Left renal cortex interstitium (tissue), 4 donors: ENCODE measurements around the gene ERC2. TPM values are rescaled to one million over a fixed set of nuclear protein-coding genes. Genes with fewer than 3 reads are reported as not detected.
A peak's percentile ranks its signal among the peaks of the same experiment; 100 is the strongest.
"Not testable (repeated sequence)": the region's sequence is repeated elsewhere in the genome, so short reads cannot be mapped to it uniquely, and the experiment has no call there.

Experiments
- DNase-seq, 4 donors: peaks; one replicate each; pipeline ENCODE4 v3.0.0-alpha.2; 2013; ENCODE audit warnings: low read depth in 4 of 4, low spot score in 2 of 4, missing footprints in 1 of 4
- polyA plus RNA-seq, 4 donors: library from polyadenylated mRNA; unstranded; fragments of 120-200 nt; gene quantifications; one replicate each; pipeline ENCODE4 v1.2.1, GENCODE V29; 2013; ENCODE audit not compliant: insufficient read length in 4 of 4

Gene ERC2
- polyA plus RNA-seq, 4 donors = 2.0 to 4.2 (median 3.8) TPM

GRCh38 chr3:55870594-55870993 is 597.7 kb downstream of the ERC2 start:
- DNase-seq = no peak

GRCh38 chr3:55868347-55868746 is 599.9 kb downstream of the ERC2 start:
- no peak for DNase-seq

- DNase-seq = no peak
Measured at GRCh38 chr3:55863028-55863427, 605.2 kb downstream of the ERC2 start.

- peak in 1 of 4 donors; percentile 44 for DNase-seq
Measured at GRCh38 chr3:55860049-55860721, 608.1 kb downstream of the ERC2 start.

- no peak for DNase-seq
Measured at GRCh38 chr3:55859305-55859704, 609.0 kb downstream of the ERC2 start.

- DNase-seq = no peak
Measured at GRCh38 chr3:55858727-55859126, 609.5 kb downstream of the ERC2 start.

GRCh38 chr3:55858302-55858701 is 610.0 kb downstream of the ERC2 start:
- DNase-seq = no peak

- DNase-seq = no peak
Measured at GRCh38 chr3:55857633-55858032, 610.6 kb downstream of the ERC2 start.

- DNase-seq = peak in 1 of 4 donors; percentile 29
Measured at GRCh38 chr3:55855311-55855710, 613.0 kb downstream of the ERC2 start.

- DNase-seq = peak in 1 of 4 donors; percentile 41
Measured at GRCh38 chr3:55854494-55854893, 613.8 kb downstream of the ERC2 start.

- no peak for DNase-seq
Measured at GRCh38 chr3:55852326-55852725, 615.9 kb downstream of the ERC2 start.

- no peak for DNase-seq
Measured at GRCh38 chr3:55842204-55842603, 626.1 kb downstream of the ERC2 start.

GRCh38 chr3:55831876-55832275 is 636.4 kb downstream of the ERC2 start:
- not testable (repeated sequence) for DNase-seq

GRCh38 chr3:55828712-55829111 is 639.6 kb downstream of the ERC2 start:
- DNase-seq = no peak

- DNase-seq = peak in 3 of 4 donors; percentile 7 to 26 (median 23)
Measured at GRCh38 chr3:55827786-55828185, 640.5 kb downstream of the ERC2 start.

- DNase-seq = no peak
Measured at GRCh38 chr3:55826731-55827496, 641.4 kb downstream of the ERC2 start.

- DNase-seq = no peak
Measured at GRCh38 chr3:55826097-55826496, 642.2 kb downstream of the ERC2 start.

- no peak for DNase-seq
Measured at GRCh38 chr3:55824406-55824805, 643.9 kb downstream of the ERC2 start.

GRCh38 chr3:55823829-55824228 is 644.4 kb downstream of the ERC2 start:
- no peak for DNase-seq

GRCh38 chr3:55823001-55823400 is 645.3 kb downstream of the ERC2 start:
- DNase-seq = no peak

- DNase-seq = no peak
Measured at GRCh38 chr3:55819005-55819404, 649.3 kb downstream of the ERC2 start.

GRCh38 chr3:55818485-55818884 is 649.8 kb downstream of the ERC2 start:
- no peak for DNase-seq
